Lower leg skin (tissue), 3 donors: ENCODE data around the gene SCYL1.

Experiments used
- CTCF ChIP-seq, 3 donors: fragments of 450-650 bp; IDR thresholded peaks; one replicate each; pipeline ENCODE4 v1.5.1; 2016; ENCODE audit warnings: antibody characterized with exemption in 3 of 3, mild to moderate bottlenecking in 3 of 3, moderate library complexity in 2 of 3
- POLR2A ChIP-seq, 2 donors: fragments of 450-650 bp; IDR thresholded peaks; one replicate each; pipeline ENCODE4 v1.6.1; 2016 to 2017; ENCODE audit warnings: antibody characterized with exemption in 2 of 2, mild to moderate bottlenecking in 1 of 2, moderate library complexity in 1 of 2

- peak in 1 of 3 donors; percentile 16 for TF ChIP-seq CTCF (IDR thresholded peaks at IDR 0.05)
- TF ChIP-seq POLR2A (IDR thresholded peaks at IDR 0.05), result no peak
These were observed 37.2 kb upstream of the SCYL1 start for GRCh38 chr11:65487467-65488272.
